Stomach smooth muscle (tissue), 2 donors: Measurements from ENCODE around the gene WLS.

Experiments used
- H3K27ac ChIP-seq: one replicate; pipeline ENCODE4 v1.7.0; 2013; ENCODE audit warnings: mild to moderate bottlenecking, low read length, inconsistent platforms
- H3K27me3 ChIP-seq, 2 donors: one replicate each; pipeline ENCODE4 v1.7.0; 2013; ENCODE audit warnings: low read length in 2 of 2; ENCODE audit not compliant: insufficient read depth in 2 of 2, control insufficient read depth in 1 of 2
- H3K36me3 ChIP-seq, 2 donors: one replicate each; pipeline ENCODE4 v1.7.0; 2013; ENCODE audit warnings: low read length in 2 of 2; ENCODE audit not compliant: control insufficient read depth in 2 of 2, insufficient read depth in 2 of 2
- H3K4me1 ChIP-seq: one replicate; pipeline ENCODE4 v1.7.0; 2013; ENCODE audit warnings: low read length; ENCODE audit not compliant: control insufficient read depth, insufficient read depth
- H3K4me3 ChIP-seq, 2 donors: one replicate each; pipeline ENCODE4 v1.7.0; 2013; ENCODE audit warnings: low read length in 2 of 2
- H3K9ac ChIP-seq, 2 donors: one replicate each; pipeline ENCODE4 v1.7.0; 2013; ENCODE audit warnings: low read length in 2 of 2, mild to moderate bottlenecking in 1 of 2
- H3K9me3 ChIP-seq, 2 donors: one replicate each; pipeline ENCODE4 v1.7.0; 2013; ENCODE audit warnings: low read length in 2 of 2; ENCODE audit not compliant: control insufficient read depth in 2 of 2
- donor health status: healthy.
- donor health status: Pancreatic carcinoma.

Gene WLS

DNA sequence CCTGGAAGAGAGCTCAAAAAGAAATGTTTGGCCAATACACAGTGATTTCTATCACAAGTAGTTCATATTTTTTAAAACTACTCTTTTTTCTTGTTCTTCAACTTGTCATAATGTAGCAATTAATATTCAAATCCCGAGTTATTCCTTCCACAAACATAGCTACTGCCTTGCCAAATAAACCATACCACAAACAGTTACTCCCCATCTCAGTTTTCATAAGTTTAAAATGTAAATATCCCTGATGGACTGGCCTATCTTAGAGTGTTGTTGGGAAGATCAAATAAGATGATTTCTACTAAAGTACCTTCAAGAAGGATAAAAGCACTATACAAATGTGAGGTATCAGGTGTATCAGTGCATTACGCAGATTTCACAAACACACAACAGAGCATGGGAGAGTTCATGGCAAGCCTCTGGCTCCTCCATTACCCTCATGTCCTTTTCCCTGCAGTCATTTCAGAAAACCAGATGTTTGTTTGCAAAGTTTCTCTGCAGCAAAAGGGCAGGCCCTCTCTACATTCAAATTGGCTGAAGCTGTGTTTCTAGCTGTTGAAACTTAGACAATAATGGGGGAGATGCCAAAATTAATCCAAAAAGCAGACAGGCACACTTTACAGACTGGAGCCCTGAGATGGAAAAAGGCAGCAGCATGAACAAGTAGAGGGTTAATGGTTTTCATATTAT, 16.1 kb downstream of the WLS start:
- Histone ChIP-seq H3K36me3 (no peaks in the 10 kb centered on the region), H3K27me3 (no peaks in the 10 kb centered on the region), H3K9me3 (no peaks in the 10 kb centered on the region), H3K9ac (no peak overlapping the region), H3K4me3 (no peak overlapping the region), H3K27ac (no peak overlapping the region), H3K4me1 (peaks cover 25% of the 10 kb centered on the region)

DNA sequence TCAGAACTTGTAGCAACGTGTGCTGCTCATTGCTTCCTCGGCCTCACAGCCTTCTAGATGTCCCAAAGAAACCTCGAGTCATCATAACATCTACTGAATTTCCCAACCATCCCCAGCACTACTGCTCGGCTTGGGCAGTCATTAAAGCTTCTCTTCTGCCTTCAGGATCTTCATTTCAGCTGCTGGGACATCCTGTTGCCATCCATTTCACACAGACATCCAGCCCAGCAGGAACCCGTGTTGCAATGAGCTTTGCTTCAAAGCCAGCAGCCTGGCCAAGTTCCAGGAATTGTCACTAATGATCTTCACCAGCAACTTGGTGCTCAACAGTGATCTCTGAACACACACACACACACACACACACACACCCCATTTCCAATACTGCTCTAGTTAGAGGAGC, 18.5 kb downstream of the WLS start:
- no peaks in the 10 kb centered on the region for H3K9me3 ChIP-seq
- H3K9ac ChIP-seq: no peak overlapping the region
- no peaks in the 10 kb centered on the region for H3K36me3 ChIP-seq
- H3K27me3 ChIP-seq: no peaks in the 10 kb centered on the region
- peak overlapping the region; percentile 62 for H3K27ac ChIP-seq
- no peak overlapping the region for H3K4me3 ChIP-seq
- peaks cover 36% of the 10 kb centered on the region for H3K4me1 ChIP-seq

DNA sequence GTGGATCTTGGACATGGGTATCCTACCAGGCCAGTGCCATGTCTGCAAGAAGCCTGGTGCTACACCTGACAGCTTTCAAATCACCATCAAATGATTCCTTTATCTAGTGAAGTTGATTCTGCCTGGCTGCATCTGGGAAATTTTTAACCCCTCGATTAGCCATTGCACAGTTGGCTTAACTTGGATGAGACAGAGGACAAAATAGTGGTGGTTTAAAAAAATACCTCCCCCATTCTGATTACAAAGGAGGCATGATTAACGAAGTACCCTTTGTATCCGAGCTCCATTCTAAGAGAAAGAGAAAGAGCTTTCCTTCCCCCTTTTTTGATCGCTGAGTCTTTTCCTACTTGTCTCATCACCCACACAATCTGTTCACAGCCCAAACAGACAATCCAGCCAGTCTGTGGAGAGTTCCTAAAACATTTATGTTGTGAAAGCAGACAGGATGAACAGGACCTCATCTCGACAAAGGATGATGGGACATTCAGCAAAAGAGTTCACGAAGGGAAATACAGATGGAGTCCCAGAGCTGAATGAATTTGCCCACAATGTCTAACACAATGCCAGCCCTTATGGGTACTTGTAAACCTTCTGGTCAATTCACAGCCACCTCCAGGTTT, 20.5 kb downstream of the WLS start:
- Histone ChIP-seq H3K4me1 (peaks cover 31% of the 10 kb centered on the region), H3K36me3 (no peaks in the 10 kb centered on the region), H3K4me3 (no peak overlapping the region), H3K9me3 (no peaks in the 10 kb centered on the region), H3K27ac (no peak overlapping the region), H3K27me3 (no peaks in the 10 kb centered on the region), H3K9ac (no peak overlapping the region)

DNA sequence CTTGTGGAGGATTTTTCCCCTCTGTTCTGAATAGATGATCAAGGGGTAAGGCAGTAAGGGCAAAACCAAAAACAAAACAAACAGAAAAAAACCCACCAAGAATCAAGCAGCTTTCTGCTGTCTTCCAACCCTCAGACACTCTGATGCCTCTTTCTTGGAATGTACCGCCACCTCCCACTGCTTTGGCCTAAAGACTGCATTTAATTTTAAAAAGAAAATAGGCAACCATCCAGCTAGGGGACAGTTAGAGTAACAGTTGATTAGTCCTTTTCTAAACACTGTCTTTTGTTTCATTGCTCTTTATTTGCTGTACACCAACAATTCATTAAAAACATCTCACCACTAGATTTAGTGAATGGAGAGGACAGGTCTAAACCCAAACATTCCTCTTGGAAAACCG, 21.5 kb downstream of the WLS start:
- no peak overlapping the region for H3K4me3 ChIP-seq
- peak overlapping the region; percentile 32 for H3K27ac ChIP-seq
- H3K4me1 ChIP-seq: peaks cover 33% of the 10 kb centered on the region
- H3K27me3 ChIP-seq: no peaks in the 10 kb centered on the region
- H3K36me3 ChIP-seq: no peaks in the 10 kb centered on the region
- no peak overlapping the region for H3K9ac ChIP-seq
- no peaks in the 10 kb centered on the region for H3K9me3 ChIP-seq

DNA sequence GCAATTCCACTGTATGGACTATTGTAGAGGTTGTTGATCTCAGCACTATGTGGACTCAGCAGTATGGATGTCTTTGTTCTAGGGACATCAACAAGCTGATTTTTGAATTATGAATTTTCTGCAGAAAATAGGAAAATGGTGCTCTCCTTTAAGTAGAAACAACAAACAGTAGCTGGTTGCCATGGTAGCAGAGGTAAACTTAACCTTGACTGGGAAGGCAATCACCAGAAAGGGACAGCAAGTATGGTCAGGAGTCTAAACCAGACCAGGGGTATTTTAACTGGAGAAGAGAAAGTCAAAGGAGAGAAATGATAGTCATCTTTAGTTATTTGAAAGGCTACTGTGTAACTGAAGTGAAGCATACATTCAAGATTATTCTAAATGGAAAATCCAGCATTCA, 22.3 kb downstream of the WLS start:
- Histone ChIP-seq H3K4me1 (peaks cover 35% of the 10 kb centered on the region), H3K27me3 (no peaks in the 10 kb centered on the region), H3K4me3 (no peak overlapping the region), H3K9me3 (no peaks in the 10 kb centered on the region), H3K27ac (peak overlapping the region; percentile 32), H3K9ac (no peak overlapping the region), H3K36me3 (no peaks in the 10 kb centered on the region)

DNA sequence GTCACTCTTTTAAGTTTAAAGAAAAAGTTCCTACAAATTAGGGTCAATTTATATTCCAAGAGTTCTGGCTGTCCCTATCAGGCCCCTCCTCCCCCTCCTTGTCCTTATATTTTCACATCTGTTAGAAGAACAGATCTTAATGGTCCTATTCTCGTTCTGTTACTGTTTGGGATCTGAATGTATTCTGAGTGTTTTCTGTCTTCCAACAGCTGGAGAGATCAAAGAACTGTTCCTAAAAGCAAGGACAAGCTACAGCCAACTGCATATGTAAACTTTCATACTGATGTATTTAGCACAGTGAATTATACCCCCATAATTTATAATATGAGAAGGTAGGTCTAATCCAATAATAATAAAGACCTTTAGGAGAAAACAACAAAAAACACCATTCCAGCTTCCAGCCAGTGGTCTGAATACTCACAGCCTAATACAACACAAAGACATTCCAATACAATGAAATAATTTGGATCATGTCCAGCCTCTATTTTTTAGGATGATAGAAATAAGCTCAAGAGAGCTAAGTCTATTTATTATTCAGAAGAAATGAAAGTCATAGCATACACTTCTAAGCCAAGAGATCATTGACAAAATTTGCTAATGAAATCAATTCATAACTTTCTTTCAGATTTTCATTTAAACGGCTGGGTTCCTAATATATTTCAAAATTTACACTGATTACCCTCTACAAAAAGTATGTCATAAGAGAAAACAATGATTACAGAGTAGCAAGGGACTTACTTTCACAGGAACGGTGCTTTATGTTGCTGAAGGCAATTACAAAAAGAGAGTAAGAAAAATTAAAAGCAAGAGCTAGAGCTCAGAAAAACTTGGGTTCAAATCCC, 25.3 kb downstream of the WLS start:
- peaks cover 30% of the 10 kb centered on the region for H3K4me1 ChIP-seq
- no peaks in the 10 kb centered on the region for H3K9me3 ChIP-seq
- no peak overlapping the region for H3K9ac ChIP-seq
- no peak overlapping the region for H3K4me3 ChIP-seq
- H3K36me3 ChIP-seq: no peaks in the 10 kb centered on the region
- H3K27me3 ChIP-seq: no peaks in the 10 kb centered on the region
- peak overlapping the region; percentile 7 for H3K27ac ChIP-seq

GRCh38 chr1:68205794-68206358, 26.4 kb downstream of the WLS start:
- Histone ChIP-seq H3K4me3 (no peak overlapping the region), H3K9me3 (no peaks in the 10 kb centered on the region), H3K36me3 (no peaks in the 10 kb centered on the region), H3K27ac (no peak overlapping the region), H3K4me1 (peaks cover 29% of the 10 kb centered on the region), H3K9ac (no peak overlapping the region), H3K27me3 (no peaks in the 10 kb centered on the region)

GRCh38 chr1:68204977-68205630, 27.2 kb downstream of the WLS start:
- H3K27me3 ChIP-seq: no peaks in the 10 kb centered on the region
- H3K27ac ChIP-seq: no peak overlapping the region
- no peaks in the 10 kb centered on the region for H3K9me3 ChIP-seq
- no peak overlapping the region for H3K9ac ChIP-seq
- no peak overlapping the region for H3K4me3 ChIP-seq
- H3K36me3 ChIP-seq: no peaks in the 10 kb centered on the region
- peaks cover 23% of the 10 kb centered on the region for H3K4me1 ChIP-seq

GRCh38 chr1:68202239-68202832, 30.0 kb downstream of the WLS start:
- no peaks in the 10 kb centered on the region for H3K36me3 ChIP-seq
- no peak overlapping the region for H3K4me3 ChIP-seq
- H3K27me3 ChIP-seq: no peaks in the 10 kb centered on the region
- H3K9me3 ChIP-seq: no peaks in the 10 kb centered on the region
- no peak overlapping the region for H3K9ac ChIP-seq
- H3K27ac ChIP-seq: peak overlapping the region; percentile 12
- peaks cover 20% of the 10 kb centered on the region for H3K4me1 ChIP-seq

DNA sequence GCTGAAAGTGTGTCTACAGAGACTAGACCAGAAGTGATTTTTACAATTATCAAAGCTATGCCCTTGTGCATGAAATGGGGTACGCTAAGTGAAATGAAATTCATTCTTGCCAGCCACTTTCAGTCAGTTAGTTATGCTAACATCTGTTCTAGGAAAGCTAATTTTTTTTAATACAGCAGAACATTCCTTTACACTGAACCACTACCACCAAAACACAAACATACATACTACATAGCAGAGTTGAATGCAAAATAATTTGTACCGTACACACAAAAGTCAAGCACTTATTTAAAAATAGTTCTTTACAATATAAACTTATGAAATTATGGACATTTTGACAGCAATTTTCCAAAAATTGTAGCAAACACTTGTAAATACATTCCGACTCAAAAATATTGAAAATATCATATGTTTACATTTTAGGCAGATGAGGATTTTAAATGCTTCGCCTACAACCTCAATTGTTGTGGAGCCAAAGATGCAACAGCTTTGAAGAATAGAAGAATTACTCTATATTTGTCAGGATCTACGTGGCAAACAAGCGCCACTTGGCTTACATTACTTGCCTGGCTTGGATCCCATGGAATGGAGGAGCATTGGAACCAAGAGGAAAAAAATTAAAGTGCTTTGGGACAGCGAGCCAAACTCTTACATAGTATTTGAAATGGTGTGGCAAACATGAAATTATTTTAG, 30.6 kb downstream of the WLS start:
- no peak overlapping the region for H3K27ac ChIP-seq
- no peak overlapping the region for H3K4me3 ChIP-seq
- H3K36me3 ChIP-seq: no peaks in the 10 kb centered on the region
- peaks cover 15% of the 10 kb centered on the region for H3K4me1 ChIP-seq
- H3K27me3 ChIP-seq: no peaks in the 10 kb centered on the region
- no peaks in the 10 kb centered on the region for H3K9me3 ChIP-seq
- H3K9ac ChIP-seq: no peak overlapping the region
